Measurements from ENCODE around the gene TIAM2.
A peak's percentile ranks its signal among the peaks of the same experiment; 100 is the strongest.

The TIAM2 gene

DNA sequence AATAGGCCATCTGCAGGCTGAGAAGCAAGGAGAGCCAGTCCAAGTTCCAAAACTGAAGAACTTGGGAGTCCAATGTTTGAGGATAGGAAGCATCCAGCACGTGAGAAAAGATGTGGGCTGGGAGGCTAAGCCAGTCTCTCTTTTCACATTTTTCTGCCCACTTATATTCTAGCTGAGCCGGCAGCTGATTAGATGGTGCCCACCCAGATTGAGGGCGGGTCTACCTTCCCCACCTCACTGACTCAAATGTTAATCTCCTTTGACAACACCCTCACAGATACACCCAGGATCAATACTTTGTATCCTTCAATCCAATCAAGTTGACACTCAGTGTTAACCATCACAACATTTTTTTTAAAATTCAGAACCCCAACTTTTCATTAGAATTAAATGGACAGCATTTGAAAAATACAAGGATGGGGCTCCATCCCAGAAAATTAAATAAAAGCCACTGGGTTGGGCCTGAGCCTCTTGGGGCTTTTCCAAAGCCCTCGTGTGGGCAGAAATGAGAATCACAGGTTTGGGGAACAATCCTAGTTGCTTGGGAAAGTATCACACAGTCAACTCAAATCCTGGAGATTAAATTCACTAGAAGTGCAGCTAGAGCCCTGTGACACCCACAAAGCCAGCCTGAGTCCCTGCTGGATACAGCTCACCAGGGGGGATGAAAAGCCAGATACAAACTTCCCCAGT, 270.9 kb downstream of the TIAM2 start:
- DNase-seq: no peak

DNA sequence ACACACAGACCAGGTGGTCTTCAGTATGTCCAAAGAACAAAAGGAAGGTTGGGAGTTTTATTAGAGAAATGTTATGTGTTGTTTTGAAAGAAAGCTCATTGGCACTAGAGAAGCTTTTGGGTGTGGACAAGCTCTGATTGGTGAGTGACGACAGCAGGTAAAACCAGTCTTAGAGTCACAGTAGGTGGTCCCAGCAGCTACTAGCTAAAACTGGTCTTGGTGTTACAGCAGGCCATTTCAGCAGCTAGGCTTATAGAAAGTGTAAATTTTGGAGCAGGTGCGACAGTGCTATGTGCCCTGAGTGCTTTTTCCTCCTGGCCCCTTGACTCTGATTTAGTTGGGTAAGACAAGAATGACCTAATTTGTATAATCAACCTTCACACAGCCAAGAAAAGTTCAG, 272.3 kb downstream of the TIAM2 start:
- DNase-seq: no peak

DNA sequence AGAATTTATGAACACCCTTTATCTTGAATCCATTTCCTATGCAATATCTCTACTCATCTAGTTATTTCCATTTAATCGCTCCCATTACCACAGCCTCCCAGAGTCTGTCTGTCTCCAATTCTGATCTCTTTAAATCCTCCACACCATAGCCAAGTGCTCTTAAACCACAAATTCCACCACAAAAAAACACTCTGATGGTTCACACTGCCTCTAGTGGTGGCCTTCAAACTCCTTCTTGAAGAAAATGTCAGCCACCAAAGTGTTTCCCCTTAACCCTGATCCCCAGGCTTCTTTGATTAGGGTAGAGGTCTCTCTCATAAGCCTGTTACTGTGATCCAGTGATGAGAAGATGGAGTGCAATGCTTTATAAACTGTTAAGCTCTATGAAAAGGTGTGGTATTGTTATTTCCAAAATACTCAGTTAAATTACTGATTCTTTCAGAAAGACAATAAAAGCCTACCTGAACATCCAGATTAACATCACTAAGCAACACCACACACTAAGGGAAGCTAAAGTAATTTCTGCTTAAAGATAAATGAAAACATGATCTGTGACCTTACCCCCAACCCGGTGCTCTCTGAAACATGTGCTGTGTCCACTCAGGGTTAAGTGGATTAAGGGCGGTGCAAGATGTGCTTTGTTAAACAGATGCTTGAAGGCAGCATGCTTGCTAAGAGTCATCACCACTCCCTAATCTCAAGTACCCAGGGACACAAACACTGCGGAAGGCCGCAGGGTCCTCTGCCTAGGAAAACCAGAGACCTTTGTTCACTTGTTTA, 273.2 kb downstream of the TIAM2 start:
- DNase-seq: peak in 1 of 2 donors; percentile 37

DNA sequence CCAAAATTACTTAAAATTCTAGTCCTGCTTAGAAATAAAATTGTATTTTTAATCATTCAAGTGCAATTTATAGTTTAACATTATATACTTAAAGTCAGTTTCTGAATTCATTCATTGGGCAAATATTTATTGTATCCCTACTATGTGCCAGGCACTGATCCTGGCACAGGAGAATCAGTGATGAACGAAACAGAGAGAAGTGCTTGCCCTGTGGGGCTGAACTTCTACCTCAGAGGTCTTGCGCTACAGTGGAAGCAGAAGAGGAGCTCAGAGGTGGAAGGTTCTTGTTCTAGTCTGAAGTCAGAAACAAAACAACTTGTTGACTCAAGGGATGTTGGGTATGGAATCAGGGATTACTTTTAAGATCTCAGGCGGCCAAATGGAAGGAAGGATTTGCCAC, 274.6 kb downstream of the TIAM2 start:
- no peak for DNase-seq

DNA sequence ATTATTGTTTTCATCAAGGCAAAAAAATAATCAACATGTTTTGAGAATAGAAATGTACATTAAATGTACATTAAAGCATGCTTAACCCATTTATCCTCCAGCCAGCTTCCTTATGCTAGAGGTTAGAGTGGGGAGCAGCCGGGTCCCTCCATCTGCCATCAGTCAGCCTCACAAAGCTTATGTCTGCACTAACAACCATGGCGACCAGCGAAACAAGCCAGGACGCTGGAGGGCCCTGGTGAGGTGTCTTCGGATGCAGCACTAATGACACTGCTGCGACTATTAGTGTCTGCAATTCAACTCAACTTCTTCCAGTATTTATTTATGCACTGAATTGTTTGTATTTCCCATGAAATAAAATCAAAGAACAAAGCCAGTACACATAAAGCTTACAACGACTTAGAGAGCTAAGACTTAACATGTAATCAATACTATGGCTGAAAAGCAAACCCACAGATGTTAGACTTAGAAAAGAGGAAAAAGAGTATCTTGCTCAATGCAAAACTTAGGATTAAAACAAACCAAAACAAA, 275.5 kb downstream of the TIAM2 start:
- DNase-seq: no peak

DNA sequence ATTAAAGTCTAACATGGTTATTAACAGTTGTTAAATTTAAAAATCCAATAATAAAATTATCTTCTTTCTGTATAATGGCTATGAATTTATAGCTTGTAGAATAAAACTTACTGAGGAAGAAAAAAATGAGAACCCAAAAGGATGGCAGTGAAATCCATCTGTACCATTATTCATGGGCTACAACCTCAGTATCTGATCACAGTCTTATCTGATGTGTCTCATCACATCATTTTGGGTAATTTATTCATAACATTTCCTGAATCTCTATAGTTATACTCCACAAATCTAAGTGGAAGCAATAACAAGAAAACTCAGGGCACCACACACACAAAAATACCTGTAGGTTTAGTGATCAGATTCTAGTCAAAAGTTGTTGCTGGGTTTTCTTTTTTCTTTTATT, 276.0 kb downstream of the TIAM2 start:
- DNase-seq: no peak

DNA sequence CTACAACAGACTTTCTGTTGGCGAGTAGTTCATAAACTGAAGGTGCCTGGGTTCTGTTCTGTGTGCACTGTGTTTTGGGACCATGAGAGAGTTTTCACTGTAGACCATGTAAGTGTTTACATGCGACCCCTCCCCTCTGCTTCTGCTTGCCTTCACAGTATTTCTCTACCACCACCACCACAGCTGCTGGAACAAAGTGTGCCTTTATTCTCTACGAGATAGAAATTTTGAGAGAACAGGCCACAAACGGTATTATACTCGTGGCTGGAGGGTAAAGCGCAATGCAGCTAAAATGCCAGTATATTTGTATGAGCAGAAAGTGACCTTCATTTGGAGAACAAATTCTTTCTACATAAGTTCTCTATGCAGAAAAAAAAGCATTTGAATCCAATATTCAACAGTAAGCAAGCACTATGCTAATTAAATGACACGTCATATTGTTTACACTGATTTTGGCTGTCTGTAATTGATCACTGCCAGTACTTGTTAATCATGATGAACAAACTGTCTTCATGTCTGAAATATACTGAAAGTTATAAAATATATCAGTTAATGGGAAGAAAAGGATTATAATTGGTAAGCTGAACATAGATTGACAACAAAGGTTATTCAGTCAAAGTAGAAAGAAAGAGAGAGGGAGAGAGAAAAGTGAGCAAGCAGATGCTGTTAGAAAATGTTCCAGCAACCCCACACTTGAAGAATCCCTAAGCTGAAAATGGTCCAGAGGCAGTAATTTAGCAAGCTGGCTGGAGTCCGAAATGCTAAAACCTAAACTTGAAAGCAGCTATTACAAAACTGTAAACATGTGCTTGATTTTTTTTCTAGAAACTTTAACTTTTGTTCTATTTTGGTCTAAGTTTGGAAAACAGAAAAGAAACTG, 277.5 kb downstream of the TIAM2 start:
- no peak for DNase-seq

DNA sequence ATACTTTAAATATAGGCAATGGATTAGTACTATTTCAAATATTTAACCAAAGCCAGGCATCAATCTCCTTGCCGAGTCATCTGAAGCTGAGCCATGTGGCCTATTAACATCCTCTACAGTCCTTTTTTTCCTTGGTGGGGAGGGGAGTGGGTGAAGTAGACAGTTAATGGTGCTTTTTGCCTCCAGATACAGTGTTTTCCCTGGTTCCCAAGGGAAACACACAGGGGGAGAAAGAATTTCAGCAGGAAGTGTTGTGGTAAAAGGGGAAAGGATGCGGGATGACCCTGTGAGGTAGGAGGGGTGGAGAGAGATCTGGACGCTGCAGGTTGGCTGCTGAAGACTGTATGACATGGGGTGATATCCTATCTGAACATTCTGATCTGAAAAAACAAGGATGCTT, 278.3 kb downstream of the TIAM2 start:
- DNase-seq: no peak

DNA sequence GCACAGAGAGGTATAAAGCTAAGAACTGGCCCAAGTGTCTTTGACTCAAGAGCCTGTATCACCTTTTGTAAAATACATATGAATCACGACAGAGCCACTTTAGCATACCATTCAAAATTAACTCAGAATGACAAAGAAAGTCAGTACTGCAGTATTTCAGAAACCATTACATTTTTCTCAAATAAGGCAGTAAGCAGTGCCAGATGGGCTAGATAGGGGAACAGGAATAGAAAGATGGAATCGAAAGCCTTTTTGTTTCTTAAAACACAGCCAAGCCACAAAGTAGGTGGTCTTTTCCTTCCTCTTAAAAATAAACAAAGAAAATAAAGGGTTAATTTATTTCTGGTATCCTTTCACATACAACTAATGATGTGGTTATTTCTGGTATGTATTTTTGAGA, 279.0 kb downstream of the TIAM2 start:
- DNase-seq: no peak

DNA sequence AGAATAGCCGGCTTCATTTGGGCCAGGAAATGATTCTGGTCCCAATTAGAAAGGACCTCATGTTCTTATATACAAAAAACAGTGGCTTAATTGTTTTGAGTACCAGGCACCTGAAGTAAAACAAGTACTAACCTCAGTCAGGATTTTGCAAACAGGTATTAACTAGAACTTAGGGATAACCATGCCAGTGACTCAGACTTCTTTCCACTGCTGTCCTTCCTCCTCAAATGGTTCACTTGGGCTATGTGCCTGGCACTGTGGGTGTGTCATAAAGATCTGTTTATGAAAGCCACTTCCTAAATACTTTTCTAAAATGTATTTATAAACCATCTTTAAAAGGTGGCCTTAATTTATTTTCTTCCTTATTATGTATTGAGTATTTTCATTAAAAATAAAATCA, 279.4 kb downstream of the TIAM2 start:
- no peak for DNase-seq

DNA sequence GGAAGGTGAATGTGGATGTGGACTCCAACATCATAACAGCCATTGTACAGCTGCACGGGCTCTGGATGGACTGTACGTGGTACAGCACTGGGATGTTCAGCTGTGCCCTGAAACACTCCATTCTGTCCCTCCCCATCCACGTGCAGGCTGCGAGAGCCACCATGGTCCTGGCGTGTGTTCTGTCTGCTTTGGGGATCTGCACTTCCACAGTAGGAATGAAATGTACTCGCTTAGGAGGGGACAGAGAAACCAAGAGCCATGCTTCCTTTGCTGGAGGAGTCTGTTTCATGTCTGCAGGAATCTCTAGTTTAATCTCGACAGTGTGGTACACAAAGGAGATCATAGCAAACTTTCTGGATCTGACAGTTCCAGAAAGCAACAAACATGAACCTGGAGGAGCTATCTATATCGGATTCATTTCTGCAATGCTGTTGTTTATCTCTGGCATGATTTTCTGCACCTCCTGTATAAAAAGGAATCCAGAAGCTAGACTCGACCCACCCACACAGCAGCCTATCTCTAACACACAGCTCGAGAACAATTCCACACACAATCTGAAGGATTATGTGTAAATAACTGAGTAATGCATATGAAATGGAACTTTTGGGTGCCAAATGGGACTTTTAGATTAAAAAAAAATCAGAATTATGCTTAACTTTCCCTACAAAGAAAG, 280.8 kb downstream of the TIAM2 start:
- no peak for DNase-seq

DNA sequence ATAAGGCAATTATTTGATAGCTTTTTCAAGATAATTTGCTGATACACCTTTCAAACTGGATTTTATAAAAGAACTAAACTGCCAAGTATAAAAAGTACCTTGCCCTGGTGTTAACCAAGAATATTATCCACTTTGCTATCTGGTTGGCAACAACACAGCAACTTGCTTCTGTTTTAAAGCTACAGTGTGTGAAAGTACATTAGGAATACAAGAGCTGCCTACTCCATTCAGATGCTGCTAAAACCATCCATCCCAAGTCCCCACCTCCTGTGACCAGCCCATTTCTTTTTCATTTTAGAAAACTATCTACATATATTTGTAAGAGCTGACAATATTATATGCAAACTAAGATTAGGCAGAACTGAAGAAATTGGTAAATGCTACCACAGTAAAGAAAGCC, 281.5 kb downstream of the TIAM2 start:
- no peak for DNase-seq

DNA sequence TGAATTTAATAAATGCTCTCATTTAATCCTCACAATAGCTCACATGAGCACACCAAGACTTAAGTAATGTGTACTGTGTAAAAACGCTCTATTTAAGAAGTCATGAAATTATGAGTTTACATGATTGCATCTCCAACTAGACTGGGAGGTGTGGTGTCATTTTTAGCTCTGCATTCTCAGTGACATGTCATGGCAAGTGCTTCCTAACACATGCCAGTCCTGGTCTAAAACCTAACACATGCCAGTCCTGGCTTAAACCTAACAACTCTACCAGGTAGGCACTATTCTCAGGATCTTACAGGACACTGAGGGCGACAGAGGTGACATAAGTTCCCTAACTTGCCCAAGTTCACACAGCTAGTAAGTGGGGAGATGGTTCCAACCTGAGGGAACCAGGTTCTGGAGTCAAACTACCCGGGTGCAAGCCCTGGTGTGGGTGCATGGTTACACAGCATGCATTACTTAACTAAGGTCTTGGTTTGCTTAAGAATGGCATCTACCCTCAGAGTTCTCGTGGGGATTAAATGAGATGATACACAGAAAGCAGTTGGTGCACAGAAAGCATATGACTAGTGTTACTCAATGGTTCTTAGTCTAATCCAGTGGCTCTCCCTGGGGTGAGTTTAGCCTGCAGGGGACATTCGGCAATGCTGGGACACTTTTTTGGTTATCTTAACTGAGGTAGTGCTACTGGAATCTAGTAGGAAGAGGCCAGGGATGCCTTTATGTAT, 283.4 kb downstream of the TIAM2 start:
- DNase-seq: no peak

DNA sequence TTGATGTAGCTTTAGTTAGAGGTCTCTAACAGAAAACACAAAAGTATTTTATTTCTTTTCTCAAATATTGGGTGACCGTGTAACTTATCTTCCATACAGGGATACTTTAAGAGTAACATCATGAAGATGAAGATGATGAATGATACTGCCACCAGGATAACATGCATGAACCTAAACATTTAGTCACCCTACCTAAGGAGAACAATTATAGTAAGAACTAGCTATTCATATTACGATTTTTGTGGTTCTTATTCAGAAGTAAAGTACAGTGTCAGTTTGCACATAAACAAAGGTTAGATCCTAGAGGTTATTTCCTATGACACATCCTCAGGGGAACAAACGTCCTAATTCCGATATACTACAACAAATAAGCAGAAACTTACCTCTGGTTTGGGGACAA, 289.7 kb downstream of the TIAM2 start:
- DNase-seq: no peak

DNA sequence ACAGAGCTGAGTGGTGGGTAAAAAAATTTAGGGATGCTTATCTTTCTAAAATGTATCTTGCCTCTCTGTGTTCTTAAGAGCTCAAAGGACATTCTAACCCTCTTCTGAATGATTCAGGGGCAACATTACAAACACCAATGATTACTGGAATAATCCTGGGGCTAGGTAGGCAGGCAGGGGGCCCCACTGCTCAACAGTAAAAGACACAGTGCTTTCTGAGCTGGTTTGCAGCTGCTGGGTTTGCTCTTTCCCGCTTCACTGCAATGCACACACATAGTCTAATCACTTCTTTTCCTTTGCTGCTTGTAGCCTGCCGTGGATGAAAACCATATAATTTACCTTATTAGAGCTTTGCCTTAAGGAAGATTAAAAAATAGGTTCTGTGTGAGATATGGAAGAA, 292.6 kb downstream of the TIAM2 start:
- DNase-seq: no peak

DNA sequence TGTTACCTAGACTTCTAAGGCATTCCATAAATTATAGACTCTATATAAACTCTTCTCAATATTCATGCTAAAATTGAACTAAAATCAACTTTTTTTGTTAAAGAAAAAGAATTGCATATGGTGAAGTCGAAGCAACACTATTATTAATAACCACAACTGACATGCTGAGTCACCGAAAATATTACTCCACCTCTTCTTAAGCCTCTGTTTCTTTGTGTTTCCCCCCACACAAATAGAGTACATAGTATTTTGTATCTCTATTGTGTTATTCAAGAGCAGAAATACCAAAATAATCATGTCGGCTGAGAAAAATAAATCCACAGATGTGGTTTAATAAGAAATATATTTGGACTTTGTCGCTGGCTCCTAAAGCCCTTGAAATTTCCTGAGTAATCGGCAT, 295.4 kb downstream of the TIAM2 start:
- DNase-seq: no peak

DNA sequence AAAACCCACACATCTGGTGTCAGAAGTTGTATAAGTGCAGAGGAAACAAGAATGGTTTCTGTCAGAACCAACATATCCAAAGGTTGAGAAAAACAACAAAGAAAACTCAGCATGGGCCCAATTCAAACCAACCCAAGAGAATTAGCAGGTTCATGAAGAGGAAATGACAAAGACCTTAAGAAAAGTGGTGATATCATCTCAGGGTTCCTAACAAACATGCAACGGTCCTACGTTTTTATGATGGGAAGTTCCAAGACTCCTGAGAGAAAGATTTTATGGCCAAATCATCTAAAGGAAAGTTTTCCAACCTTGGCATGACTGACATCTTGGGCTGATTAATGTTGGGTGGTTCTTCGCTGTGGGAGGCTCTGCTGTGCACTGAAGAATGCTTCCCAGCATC, 296.2 kb downstream of the TIAM2 start:
- DNase-seq: no peak

DNA sequence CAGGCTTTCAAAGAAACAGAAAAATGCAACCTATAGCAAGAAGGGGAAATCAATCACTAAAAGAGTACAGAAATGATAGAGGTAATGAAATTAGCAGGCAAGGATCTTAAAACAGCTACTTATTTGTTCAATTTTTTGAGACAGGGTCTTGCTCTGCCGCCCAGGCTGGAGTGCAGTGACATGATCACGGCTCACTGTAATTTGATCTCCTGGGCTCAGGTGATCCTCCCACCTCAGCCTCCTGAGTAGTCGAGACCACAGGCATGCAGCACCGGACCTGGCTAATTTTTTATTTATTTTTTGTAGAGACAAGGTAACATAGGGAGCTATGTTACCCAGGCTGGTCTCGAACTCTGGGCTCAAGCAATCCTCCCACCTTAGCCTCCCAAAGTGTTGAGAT, 297.6 kb downstream of the TIAM2 start:
- no peak for DNase-seq

DNA sequence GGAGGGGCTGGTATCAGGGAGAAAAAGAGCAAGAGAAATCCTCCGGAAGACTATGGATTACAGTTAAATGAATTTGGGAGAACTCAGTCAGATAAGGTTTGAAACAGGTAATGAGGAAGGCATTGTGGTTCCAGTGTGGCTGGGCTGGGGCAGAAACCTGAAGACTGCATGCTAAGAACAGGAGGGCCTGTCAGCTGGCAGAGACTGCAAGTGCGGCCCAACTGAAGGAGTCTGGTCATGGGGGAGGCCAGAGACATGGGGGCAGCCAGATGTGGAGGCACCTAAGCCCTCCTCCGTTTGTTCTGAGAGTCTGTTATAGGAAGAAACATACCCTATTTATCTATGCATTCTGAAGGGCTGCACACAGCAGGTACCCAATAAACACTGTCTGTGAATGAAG, 302.6 kb downstream of the TIAM2 start:
- DNase-seq: no peak

DNA sequence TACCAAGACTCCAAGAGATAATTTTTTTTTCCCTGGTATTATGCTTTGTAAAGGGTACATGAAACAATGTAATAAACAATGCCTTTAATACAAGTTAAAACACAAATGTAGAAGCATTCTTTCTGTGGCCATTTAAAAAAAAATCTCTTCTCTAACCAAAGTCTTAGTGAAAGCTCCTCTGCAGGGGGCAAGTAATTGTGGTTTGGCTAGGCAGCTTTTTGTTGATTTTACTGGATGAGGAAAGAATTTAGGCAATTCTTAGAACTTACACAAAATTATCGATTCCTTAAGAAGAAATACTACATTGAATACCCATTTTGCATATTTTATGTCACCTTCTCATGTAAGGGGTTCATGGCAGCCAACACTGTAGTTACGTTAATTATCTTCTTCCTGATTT, 306.8 kb downstream of the TIAM2 start:
- DNase-seq: no peak

DNA sequence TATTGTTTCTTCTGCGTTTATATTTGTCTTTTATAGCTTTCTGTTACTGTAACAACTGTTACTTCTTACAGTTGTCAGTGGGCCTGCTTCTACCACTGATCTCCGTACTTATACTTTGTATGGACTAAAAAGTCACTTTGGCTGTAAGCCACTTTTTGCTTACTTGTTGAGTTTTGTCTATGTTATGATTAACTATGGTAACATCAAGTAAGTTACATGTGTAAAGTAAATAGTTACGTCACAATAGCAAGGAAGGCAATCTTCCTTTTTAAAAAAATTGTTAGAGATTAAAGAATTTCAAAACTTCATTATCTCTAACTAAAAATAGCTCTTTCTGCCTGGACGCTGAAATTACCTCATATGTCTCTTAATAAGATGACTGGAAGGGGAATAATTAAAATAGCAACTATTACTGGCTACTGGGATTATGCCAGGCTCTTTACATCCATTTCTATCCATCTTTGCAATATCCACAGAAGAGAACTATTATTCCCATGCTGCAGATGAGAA, 308.3 kb downstream of the TIAM2 start:
- no peak for DNase-seq

DNA sequence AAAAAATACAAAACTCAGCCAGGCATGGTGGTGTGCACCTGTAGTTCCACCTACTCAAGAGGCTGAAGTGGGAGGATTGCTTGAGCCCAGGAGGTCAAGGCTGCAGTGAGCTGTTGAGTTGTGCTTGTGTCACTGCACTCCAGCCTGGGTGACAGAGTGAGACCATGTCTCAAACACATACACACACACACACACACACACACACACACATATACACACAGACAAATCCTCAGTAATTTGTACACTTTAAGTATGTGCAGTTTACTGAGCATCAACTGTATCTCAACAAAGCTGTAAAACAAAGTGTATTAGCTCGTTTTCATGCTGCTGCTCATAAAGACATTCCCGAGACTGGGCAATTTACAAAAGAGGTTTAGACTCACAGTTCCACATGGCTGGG, 311.8 kb downstream of the TIAM2 start:
- no peak for DNase-seq

Measured in CD4-positive, alpha-beta T cell treated with Interleukin-1 beta for 1 hour (primary cell).